Fibroblast of skin of scalp (primary cell): Measurements from ENCODE around the gene NPNT.
A peak's percentile ranks its signal among the peaks of the same experiment; 100 is the strongest.

Experiments used
- DNase-seq: peaks from one replicate; pipeline ENCODE4 v3.0.0-alpha.2; 2013

The NPNT gene

GRCh38 chr4:105921301-105921700 is 26.0 kb downstream of the NPNT start:
- no peak for DNase-seq

GRCh38 chr4:105923497-105924238 is 28.4 kb downstream of the NPNT start:
- DNase-seq = peak; percentile 5

GRCh38 chr4:105924341-105924740 is 29.1 kb downstream of the NPNT start:
- no peak for DNase-seq

- DNase-seq = no peak
Observed at GRCh38 chr4:105930698-105931097, 35.4 kb downstream of the NPNT start.

- DNase-seq = no peak
Observed at GRCh38 chr4:105933083-105933482, 37.8 kb downstream of the NPNT start.

GRCh38 chr4:105934386-105934785 is 39.1 kb downstream of the NPNT start:
- no peak for DNase-seq

GRCh38 chr4:105936901-105937300 is 41.6 kb downstream of the NPNT start:
- DNase-seq = no peak

GRCh38 chr4:105937759-105938158 is 42.5 kb downstream of the NPNT start:
- DNase-seq = no peak

- DNase-seq = no peak
Observed at GRCh38 chr4:105943234-105943633, 48.0 kb downstream of the NPNT start.

- peak; percentile 96 for DNase-seq
Observed at GRCh38 chr4:105944540-105944939, 49.3 kb downstream of the NPNT start.

GRCh38 chr4:105946771-105947170 is 51.5 kb downstream of the NPNT start:
- peak; percentile 32 for DNase-seq

GRCh38 chr4:105950701-105951100 is 55.4 kb downstream of the NPNT start:
- DNase-seq = no peak

- DNase-seq = peak; percentile 13
Observed at GRCh38 chr4:105951198-105951597, 55.9 kb downstream of the NPNT start.

- no peak for DNase-seq
Observed at GRCh38 chr4:105952591-105952990, 57.3 kb downstream of the NPNT start.

GRCh38 chr4:105956569-105956968 is 61.3 kb downstream of the NPNT start:
- DNase-seq = peak; percentile 25

GRCh38 chr4:105957680-105958079 is 62.4 kb downstream of the NPNT start:
- no peak for DNase-seq

- peak; percentile 32 for DNase-seq
Observed at GRCh38 chr4:105963461-105964400, 68.5 kb downstream of the NPNT start.

- DNase-seq = no peak
Observed at GRCh38 chr4:105965183-105965800, 70.0 kb downstream of the NPNT start.

GRCh38 chr4:105966051-105966450 is 70.8 kb downstream of the NPNT start:
- peak; percentile 88 for DNase-seq

- no peak for DNase-seq
Observed at GRCh38 chr4:105967058-105967658, 71.9 kb downstream of the NPNT start.

- DNase-seq = no peak
Observed at GRCh38 chr4:105969575-105969974, 74.3 kb downstream of the NPNT start.

- DNase-seq = no peak
Observed at GRCh38 chr4:105970371-105970770, 75.1 kb downstream of the NPNT start.

- no peak for DNase-seq
Observed at GRCh38 chr4:105971036-105971435, 75.8 kb downstream of the NPNT start.
